Activated T-cell treated with anti-CD3 and anti-CD28 coated beads for 1 hour (primary cell): ENCODE results near the gene VMAC.

Experiments
- DNase-seq: peaks from one replicate; pipeline ENCODE4 v3.0.0-alpha.2; 2020; ENCODE audit warnings: low read depth

VMAC gene

GRCh38 chr19:5905114-5905778 is 574 bp downstream of the VMAC start:
- no peak for DNase-seq

DNA sequence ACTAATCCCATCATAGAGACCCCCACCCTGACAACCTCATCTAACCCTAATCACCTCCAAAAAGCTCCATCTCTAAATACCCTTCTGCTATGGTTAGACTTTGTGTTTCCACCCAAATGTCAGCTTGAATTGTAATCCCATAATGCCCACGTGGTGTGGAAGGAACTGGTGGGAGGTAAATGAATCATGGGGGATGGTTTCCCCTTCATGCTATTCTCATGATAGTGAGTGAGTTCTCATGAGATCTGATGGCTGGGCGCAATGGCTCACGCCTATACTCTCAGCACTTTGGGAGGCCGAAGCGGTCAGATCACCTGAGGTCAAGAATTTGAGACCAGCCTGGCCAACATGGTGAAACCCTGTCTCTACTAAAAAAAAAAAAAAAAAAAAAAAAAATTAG is 2.6 kb downstream of the VMAC start:
- no peak for DNase-seq

- no peak for DNase-seq
Observed at GRCh38 chr19:5908773-5909442, 4.2 kb downstream of the VMAC start.

DNA sequence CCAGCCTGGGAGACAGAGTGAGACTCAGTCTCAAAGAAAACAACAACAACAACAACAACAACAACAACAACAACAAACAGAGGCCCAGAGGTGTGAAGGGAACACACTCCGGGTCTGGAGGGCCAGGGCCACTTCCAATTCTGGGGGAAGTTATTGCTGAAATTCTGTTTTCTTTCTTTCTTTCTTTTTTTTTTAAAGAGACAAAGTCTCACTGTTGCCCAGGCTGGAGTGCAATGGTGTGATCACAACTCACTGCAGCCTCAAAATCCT is 5.9 kb downstream of the VMAC start:
- no peak for DNase-seq

- no peak for DNase-seq
Observed at GRCh38 chr19:5911366-5911765, 6.7 kb downstream of the VMAC start.

- no peak for DNase-seq
Observed at GRCh38 chr19:5913739-5914357, 9.2 kb downstream of the VMAC start, which contains the start of gene CAPS. TSS of gene CAPS (plus strand) at chr19:5914254. CDS start at chr19:5914407, 153 bp downstream.

DNA sequence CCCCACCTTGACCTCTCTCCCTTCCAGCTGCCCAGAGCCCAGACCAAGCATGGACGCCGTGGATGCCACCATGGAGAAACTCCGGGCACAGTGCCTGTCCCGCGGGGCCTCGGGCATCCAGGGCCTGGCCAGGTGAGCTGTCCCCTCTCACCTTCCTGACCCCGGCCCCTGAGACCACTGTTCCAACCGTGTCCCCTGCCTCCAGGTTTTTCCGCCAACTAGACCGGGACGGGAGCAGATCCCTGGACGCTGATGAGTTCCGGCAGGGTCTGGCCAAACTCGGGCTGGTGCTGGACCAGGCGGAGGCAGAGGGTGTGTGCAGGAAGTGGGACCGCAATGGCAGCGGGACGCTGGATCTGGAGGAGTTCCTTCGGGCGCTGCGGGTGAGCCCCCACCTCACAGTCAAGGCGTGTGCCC is 9.7 kb downstream of the VMAC start:
- DNase-seq = no peak

DNA sequence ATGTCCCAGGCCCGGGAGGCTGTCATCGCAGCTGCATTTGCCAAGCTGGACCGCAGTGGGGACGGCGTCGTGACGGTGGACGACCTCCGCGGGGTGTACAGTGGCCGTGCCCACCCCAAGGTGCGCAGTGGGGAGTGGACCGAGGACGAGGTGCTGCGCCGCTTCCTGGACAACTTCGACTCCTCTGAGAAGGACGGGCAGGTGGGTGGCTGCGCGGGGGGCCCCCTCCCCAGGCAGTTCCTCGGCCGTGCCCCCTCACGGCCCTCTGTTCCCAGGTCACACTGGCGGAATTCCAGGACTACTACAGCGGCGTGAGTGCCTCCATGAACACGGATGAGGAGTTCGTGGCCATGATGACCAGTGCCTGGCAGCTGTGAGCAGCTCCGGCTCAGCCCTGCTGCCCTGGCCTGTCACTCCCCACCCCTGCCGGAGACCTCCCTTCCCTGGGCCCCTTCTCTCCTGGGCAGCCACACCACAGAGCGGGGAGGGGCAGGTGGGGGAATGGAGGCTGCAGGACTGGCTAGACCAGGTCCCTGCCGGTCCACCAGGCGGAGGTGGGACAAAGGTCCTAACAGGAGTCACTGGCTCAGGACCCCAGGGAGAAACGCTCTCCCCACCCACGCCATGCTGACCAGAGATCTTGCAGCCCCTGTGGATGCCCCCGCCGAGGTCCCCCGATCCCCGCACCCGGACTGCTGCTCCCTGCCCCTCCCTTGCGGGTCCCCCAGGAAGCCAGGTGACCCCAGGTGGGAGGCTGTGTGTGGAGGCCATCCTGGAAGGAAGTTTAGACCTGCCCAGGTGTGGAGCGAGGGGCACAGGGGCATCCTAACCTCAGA is 10.5 kb downstream of the VMAC start:
- no peak for DNase-seq

DNA sequence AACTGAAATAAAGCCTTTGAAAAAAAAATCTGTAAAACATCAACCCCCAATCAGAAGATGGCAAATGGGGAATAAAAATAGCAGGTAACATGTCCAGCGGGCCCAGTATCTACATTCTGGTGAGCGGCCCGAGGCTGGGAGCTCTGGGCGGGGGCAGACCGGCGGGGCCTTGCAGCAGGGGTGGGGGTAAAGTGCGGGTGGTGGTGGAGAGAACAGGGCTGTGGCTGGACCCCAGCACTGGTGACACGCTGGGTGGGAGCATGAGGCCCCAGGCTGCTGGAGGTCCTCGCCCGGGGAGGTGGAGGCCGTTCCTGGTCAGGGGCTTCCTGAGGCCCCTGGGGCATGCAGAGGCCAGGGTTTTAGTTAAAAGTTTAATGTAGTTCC is 11.1 kb downstream of the VMAC start:
- DNase-seq = no peak

GRCh38 chr19:5916181-5916708 is 11.6 kb downstream of the VMAC start:
- no peak for DNase-seq

- no peak for DNase-seq
Observed at GRCh38 chr19:5917431-5918107, 12.9 kb downstream of the VMAC start.

DNA sequence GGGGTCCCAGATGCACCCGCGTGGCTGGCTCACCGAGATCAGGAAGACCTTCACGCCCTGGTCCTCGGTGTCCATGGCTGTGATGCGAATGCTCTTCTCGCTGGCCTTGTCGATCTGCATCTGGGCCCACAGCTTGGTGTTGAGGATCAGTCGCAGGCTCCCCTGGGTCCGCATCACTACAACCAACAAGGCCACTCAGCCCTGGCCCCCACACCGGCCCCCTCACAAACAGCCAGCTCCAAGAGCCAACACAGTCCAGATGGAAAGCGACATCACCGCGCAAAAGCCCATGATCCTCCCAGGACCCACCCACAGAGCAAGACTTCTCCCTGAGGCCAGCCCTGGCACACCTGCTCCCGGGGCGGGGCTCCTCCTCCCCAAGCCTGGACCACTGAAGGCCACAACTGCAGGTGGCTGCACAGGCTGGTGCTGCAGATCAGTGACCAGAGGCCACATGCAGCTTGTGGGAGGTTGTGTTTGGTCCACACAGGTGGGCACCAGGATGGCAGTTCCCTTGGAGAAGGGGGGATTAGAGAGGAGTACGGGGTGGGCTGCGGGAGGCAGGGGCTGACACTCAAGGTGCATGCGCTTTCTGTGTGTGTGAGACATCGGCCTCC is 13.9 kb downstream of the VMAC start:
- no peak for DNase-seq

- DNase-seq = no peak
Observed at GRCh38 chr19:5921516-5922160, 17.0 kb downstream of the VMAC start.

GRCh38 chr19:5922161-5922545 is 17.5 kb downstream of the VMAC start:
- DNase-seq = no peak

DNA sequence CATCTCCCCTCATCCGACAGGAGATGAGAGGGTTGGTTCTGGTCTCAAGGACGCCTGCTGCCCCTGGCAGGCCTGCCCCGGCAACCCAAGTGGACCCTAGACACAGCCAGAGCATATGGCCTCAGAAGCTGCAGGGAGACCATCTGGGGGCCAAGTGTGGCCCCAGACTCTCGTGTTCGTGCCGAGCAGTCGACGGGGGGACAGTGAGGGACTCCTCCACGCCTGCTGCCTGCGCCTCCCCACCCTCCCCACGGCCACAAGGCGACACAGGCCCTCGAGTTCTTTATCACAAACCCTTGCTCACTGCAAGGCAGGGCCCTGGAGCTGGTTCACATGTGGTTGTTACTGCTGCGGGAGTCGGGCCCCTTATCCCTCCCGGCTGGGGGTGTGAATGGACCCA is 18.7 kb downstream of the VMAC start:
- no peak for DNase-seq

DNA sequence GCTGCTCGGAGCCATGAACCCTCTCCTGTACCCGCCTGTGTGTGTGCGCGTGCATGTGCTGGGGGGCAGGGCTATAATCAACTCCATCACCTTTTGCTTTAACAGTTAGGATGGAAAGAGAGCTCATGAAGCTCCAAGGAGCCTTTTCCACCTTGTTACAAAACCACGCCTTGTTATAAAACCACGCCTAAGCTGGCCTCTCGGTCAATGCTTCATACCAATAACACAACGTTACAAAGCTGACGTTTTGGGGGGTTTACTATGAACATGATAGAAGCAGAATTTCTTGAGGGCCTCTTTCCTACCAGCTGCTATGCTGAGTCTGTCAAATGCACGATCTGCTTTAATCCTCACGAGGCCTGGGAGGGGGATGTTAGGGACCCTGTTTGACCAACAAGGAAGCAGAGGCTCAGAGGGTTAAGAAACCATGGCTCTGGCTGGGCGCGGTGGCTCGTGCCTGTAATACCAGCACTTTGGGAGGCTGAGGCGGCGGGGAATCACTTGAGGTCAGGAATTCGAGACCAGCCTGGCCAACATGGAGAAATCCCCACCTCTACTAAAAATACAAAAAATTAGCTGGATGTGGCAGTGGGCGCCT is 21.3 kb downstream of the VMAC start:
- DNase-seq = no peak

DNA sequence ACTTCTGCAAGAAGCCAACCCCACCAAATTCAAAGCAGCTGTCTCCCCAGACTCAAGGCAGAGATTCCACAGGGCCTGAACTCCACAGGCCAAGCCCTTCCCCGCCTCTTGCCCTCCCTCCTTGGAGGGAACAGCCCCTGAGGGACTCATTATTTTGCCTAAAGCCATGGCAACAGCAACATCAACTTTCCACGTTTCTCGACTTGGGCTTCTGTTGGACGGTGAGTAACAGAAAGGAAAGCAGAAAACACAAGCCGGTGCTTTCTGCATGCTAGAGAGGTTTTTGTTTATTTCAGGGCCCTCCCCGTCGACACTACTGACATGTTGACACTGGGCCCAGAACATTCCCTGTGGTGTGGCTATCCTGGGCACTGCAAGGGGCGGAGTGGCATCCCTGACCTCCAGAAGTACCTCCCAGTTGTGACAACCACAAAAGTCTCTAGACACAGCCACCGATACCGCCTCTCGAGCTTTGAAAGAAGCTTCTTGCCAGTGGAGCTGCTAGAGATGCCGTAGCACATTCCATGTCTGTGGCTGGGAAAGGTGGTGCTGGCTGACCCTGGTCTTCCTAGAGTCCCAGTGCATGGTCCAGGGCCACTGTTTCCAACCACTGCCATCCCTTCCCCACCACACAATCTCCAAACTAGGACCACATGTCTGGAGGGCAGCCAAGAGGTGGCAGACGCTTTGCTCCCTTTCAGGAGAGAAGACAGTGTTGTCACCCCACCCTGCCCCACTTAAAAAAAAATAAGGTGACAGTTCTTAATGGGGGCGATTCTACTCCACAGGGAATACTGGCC is 22.2 kb downstream of the VMAC start:
- no peak for DNase-seq

GRCh38 chr19:5927441-5927821 is 22.8 kb downstream of the VMAC start:
- no peak for DNase-seq

DNA sequence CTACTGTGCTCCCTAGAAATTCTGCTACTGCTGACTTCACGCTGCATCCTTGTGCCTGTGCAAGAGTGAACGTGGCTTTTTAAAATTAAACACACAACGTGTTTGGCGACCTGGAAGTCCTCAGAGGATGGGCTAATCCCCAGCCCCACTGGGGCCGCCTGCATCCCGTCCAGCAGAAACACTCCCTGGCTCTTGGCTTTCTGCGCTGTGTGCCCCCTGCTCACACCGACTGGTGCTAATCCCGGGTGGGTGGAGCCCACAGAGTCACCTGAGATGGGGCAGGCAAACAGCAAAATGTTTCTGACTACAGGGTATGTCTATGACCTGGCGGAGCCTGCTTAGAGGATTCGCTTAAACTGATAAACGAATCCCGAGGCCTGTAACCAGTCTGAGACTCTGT is 24.5 kb downstream of the VMAC start:
- DNase-seq = no peak

GRCh38 chr19:5929625-5930024 is 25.0 kb downstream of the VMAC start:
- no peak for DNase-seq
